Naive thymus-derived CD4-positive, alpha-beta T cell (primary cell): ENCODE measurements around the gene STX7. TPM values are rescaled to one million over a fixed set of nuclear protein-coding genes. Genes with fewer than 3 reads are reported as not detected.
A peak's percentile ranks its signal among the peaks of the same experiment; 100 is the strongest.

Experiments
- ATAC-seq: fragments of 150-1000 bp; cut with Tn5 transposase; 2 replicates; pipeline ENCODE4 v1.10.0; 2021; ENCODE audit warnings: mild to moderate bottlenecking, moderate library complexity
- CTCF ChIA-PET: fragments of 350-600 bp; sonication (Branson Sonifier 250); formaldehyde crosslinking; loops from one replicate; lab custom pipeline; 2021; ENCODE audit warnings: antibody characterized with exemption; lab: Charles Lee
- POLR2A ChIA-PET: fragments of 350-600 bp; sonication (Branson Sonifier 250); formaldehyde crosslinking; loops from one replicate; lab custom pipeline; 2021; ENCODE audit warnings: antibody characterized with exemption, inconsistent platforms; lab: Charles Lee
- DNase-seq, 9 donors: peaks; one replicate each; pipeline versions ENCODE4 v3.0.0 to v3.0.0-alpha.2; 2020 to 2022; ENCODE audit warnings: mixed read lengths in 1 of 9
- H3K27ac ChIP-seq: one replicate; pipeline ENCODE4 v1.7.0; 2013; ENCODE audit warnings: mild to moderate bottlenecking, low read depth, low read length, moderate library complexity
- H3K27me3 ChIP-seq, 2 donors: one replicate each; pipeline ENCODE4 v1.7.0; 2013; ENCODE audit warnings: low read length in 2 of 2, mild to moderate bottlenecking in 2 of 2, moderate library complexity in 2 of 2; ENCODE audit not compliant: control insufficient read depth in 2 of 2, insufficient read depth in 2 of 2
- H3K36me3 ChIP-seq, 3 experiments: 1 replicate in 2 of 3; 2 replicates in 1 of 3; pipeline ENCODE4 v1.7.0; 2013; ENCODE audit warnings: low read length in 3 of 3, mild to moderate bottlenecking in 3 of 3, moderate library complexity in 1 of 3; ENCODE audit not compliant: insufficient read depth in 3 of 3, control insufficient read depth in 2 of 3
- H3K4me1 ChIP-seq, 2 donors: one replicate each; pipeline ENCODE4 v1.7.0; 2013; ENCODE audit warnings: low read length in 2 of 2, mild to moderate bottlenecking in 2 of 2, moderate library complexity in 1 of 2; ENCODE audit not compliant: control insufficient read depth in 2 of 2, insufficient read depth in 2 of 2
- H3K4me3 ChIP-seq: 2 replicates; pipeline ENCODE4 v1.7.0; 2013; ENCODE audit warnings: mild to moderate bottlenecking, low read length
- H3K9me3 ChIP-seq, 3 experiments: 1 replicate in 2 of 3; 2 replicates in 1 of 3; pipeline ENCODE4 v1.7.0; 2013; ENCODE audit warnings: low read length in 3 of 3; ENCODE audit not compliant: control insufficient read depth in 2 of 3
- H3K27ac Mint-ChIP-seq, 9 donors: one replicate each; pipeline ENCODE4 v1.8.0; 2020 to 2022; ENCODE audit warnings: mixed read lengths in 9 of 9, mild to moderate bottlenecking in 8 of 9, moderate library complexity in 5 of 9, inconsistent platforms in 2 of 9
- H3K27me3 Mint-ChIP-seq, 5 donors: one replicate each; pipeline ENCODE4 v1.8.0; 2021 to 2022; ENCODE audit warnings: mixed read lengths in 5 of 5, mild to moderate bottlenecking in 1 of 5
- H3K36me3 Mint-ChIP-seq, 5 donors: one replicate each; pipeline ENCODE4 v1.8.0; 2020 to 2022; ENCODE audit warnings: mixed read lengths in 5 of 5, mild to moderate bottlenecking in 3 of 5, inconsistent platforms in 1 of 5
- H3K4me1 Mint-ChIP-seq, 7 donors: one replicate each; pipeline ENCODE4 v1.8.0; 2020 to 2022; ENCODE audit warnings: mixed read lengths in 7 of 7, mild to moderate bottlenecking in 3 of 7, inconsistent platforms in 1 of 7
- H3K4me3 Mint-ChIP-seq, 10 donors: one replicate each; pipeline ENCODE4 v1.8.0; 2020 to 2022; ENCODE audit warnings: mild to moderate bottlenecking in 10 of 10, mixed read lengths in 10 of 10, moderate library complexity in 6 of 10, inconsistent platforms in 2 of 10
- H3K9me3 Mint-ChIP-seq, 11 donors: one replicate each; pipeline ENCODE4 v1.8.0; 2020 to 2022; ENCODE audit warnings: mixed read lengths in 11 of 11, mild to moderate bottlenecking in 4 of 11, inconsistent platforms in 1 of 11, moderate library complexity in 1 of 11
- intact Hi-C, 2 donors: fragments of 100-400 bp; cut with micrococcal nuclease; formaldehyde crosslinking; loops; one replicate each; pipeline ENCODE4 v1.15.1; 2023
- polyA plus RNA-seq, 2 donors: library from polyadenylated mRNA; unstranded; fragments of 300-500 nt; fragmentation: Illumina TruSeq; gene quantifications; one replicate each; pipeline ENCODE4 v1.2.3, GENCODE V29; 2021
- total RNA-seq, 6 experiments: library from RNA in 5 of 6; stranded (reverse) in 5 of 6; gene quantifications; 1 replicate in 5 of 6; 2 replicates in 1 of 6; pipeline ENCODE4 v1.2.3 and lab custom pipeline; 2021 to 2026

The STX7 gene
- total and polyA plus RNA-seq, 7 experiments from 2014 or later, result 8.6 to 43.3 (median 18.3) TPM

- peaks cover 0 to 19% (median 0%) of the 10 kb centered on the region in 5 donors for H3K27me3 Mint-ChIP-seq
- POLR2A ChIA-PET, result interaction anchor here (1.5 to 1.6 kb wide), 2 partner anchors 286 to 297 kb away, joined by 5 read pairs; partner anchors contain the start of gene SLC18B1
- H3K4me3 ChIP-seq, result no peak overlapping the region
- H3K4me3 Mint-ChIP-seq, result peak overlapping the region; percentile 48 to 95 (median 90)
- intact Hi-C loops, result loop anchor here (2.0 to 5.0 kb wide), 4 partner anchors 27 to 1660 kb away; partner anchors contain the start of gene MED23 (in 1 of the 2)
- H3K36me3 Mint-ChIP-seq, result peaks cover 3 to 18% (median 7%) of the 10 kb centered on the region in 5 donors
- no peaks in the 10 kb centered on the region for H3K27me3 ChIP-seq
- peaks cover 23 to 61% (median 46%) of the 10 kb centered on the region in 7 donors for H3K4me1 Mint-ChIP-seq
- no peaks in the 10 kb centered on the region for H3K9me3 Mint-ChIP-seq
- H3K27ac Mint-ChIP-seq, result peak overlapping the region in 4 of 9 donors; percentile 16 to 81 (median 68)
- peaks cover 0 to 5% (median 0%) of the 10 kb centered on the region in 3 experiments for H3K36me3 ChIP-seq
- no peak for ATAC-seq
- H3K4me1 ChIP-seq, result peaks cover 11 to 14% of the 10 kb centered on the region in 2 donors
- H3K9me3 ChIP-seq, result no peaks in the 10 kb centered on the region
- H3K27ac ChIP-seq, result no peak overlapping the region
- no peak for DNase-seq
- CTCF ChIA-PET, result interaction anchor here (0.6 kb wide), 1 partner anchor 27 kb away, joined by 3 read pairs; no protein-coding TSS in a partner anchor
These were observed 1.1 kb downstream of the STX7 start for GRCh38 chr6:132511831-132512220.

- H3K4me1 ChIP-seq, result peaks cover 11 to 14% of the 10 kb centered on the region in 2 donors
- intact Hi-C loops, result loop anchor here (5.0 kb wide), 2 partner anchors 1461 to 1661 kb away; no protein-coding TSS in a partner anchor
- POLR2A ChIA-PET, result no interaction called here
- CTCF ChIA-PET, result no interaction called here
- H3K27ac Mint-ChIP-seq, result peak overlapping the region in 2 of 9 donors; percentile 2 to 16
- H3K27me3 Mint-ChIP-seq, result peaks cover 0 to 14% (median 0%) of the 10 kb centered on the region in 5 donors
- H3K27me3 ChIP-seq, result no peaks in the 10 kb centered on the region
- peaks cover 0 to 5% (median 0%) of the 10 kb centered on the region in 3 experiments for H3K36me3 ChIP-seq
- H3K4me3 ChIP-seq, result no peak overlapping the region
- H3K9me3 Mint-ChIP-seq, result no peaks in the 10 kb centered on the region
- H3K9me3 ChIP-seq, result no peaks in the 10 kb centered on the region
- peaks cover 3 to 24% (median 9%) of the 10 kb centered on the region in 5 donors for H3K36me3 Mint-ChIP-seq
- H3K4me1 Mint-ChIP-seq, result peaks cover 23 to 66% (median 51%) of the 10 kb centered on the region in 7 donors
- ATAC-seq (no peak), DNase-seq (no peak)
- peak overlapping the region; percentile 18 to 95 (median 90) for H3K4me3 Mint-ChIP-seq
- H3K27ac ChIP-seq, result no peak overlapping the region
These were observed 1.6 kb downstream of the STX7 start for GRCh38 chr6:132511210-132511830.

GRCh38 chr6:132506869-132507808 is 5.8 kb downstream of the STX7 start:
- intact Hi-C loops, result no loop called here

GRCh38 chr6:132506461-132506860 is 6.5 kb downstream of the STX7 start:
- Mint-ChIP-seq H3K27ac (no peak overlapping the region), H3K9me3 (no peaks in the 10 kb centered on the region), H3K4me3 (no peak overlapping the region), H3K36me3 (peaks cover 5 to 35% (median 15%) of the 10 kb centered on the region in 5 donors), H3K27me3 (no peaks in the 10 kb centered on the region), H3K4me1 (peaks cover 14 to 75% (median 55%) of the 10 kb centered on the region in 7 donors)
- ATAC-seq (no peak), DNase-seq (no peak)
- H3K4me1 ChIP-seq, result peaks cover 4 to 11% of the 10 kb centered on the region in 2 donors
- H3K27me3 ChIP-seq, result no peaks in the 10 kb centered on the region
- no peaks in the 10 kb centered on the region for H3K9me3 ChIP-seq
- H3K27ac ChIP-seq, result no peak overlapping the region
- ChIA-PET POLR2A (no interaction called here), CTCF (interaction anchor here (0.6 kb wide), 1 partner anchor 38 kb away, joined by 5 read pairs; no protein-coding TSS in a partner anchor)
- no peak overlapping the region for H3K4me3 ChIP-seq
- intact Hi-C loops, result no loop called here
- peaks cover 0 to 6% (median 0%) of the 10 kb centered on the region in 3 experiments for H3K36me3 ChIP-seq

More at GRCh38 chr6:132506869-132507808, 5.8 kb downstream of the STX7 start:
- Histone ChIP-seq H3K4me3 (no peak overlapping the region), H3K9me3 (no peaks in the 10 kb centered on the region), H3K27ac (no peak overlapping the region), H3K4me1 (peaks cover 10 to 11% of the 10 kb centered on the region in 2 donors), H3K27me3 (no peaks in the 10 kb centered on the region), H3K36me3 (no peaks in the 10 kb centered on the region)
- H3K36me3 Mint-ChIP-seq, result peaks cover 4 to 29% (median 13%) of the 10 kb centered on the region in 5 donors
- ChIA-PET CTCF (no interaction called here), POLR2A (interaction anchor here (0.6 kb wide), 1 partner anchor 10 kb away, joined by 3 read pairs; no protein-coding TSS in a partner anchor)
- H3K27ac Mint-ChIP-seq, result no peak overlapping the region
- no peak overlapping the region for H3K4me3 Mint-ChIP-seq
- peaks cover 16 to 82% (median 59%) of the 10 kb centered on the region in 7 donors for H3K4me1 Mint-ChIP-seq
- H3K9me3 Mint-ChIP-seq, result no peaks in the 10 kb centered on the region
- no peak for ATAC-seq
- no peak for DNase-seq
- H3K27me3 Mint-ChIP-seq, result no peaks in the 10 kb centered on the region

- CTCF ChIA-PET, result no interaction called here
- POLR2A ChIA-PET, result no interaction called here
- intact Hi-C loops, result no loop called here
- no peak overlapping the region for H3K27ac Mint-ChIP-seq
- H3K9me3 ChIP-seq, result no peaks in the 10 kb centered on the region
- H3K27me3 Mint-ChIP-seq, result no peaks in the 10 kb centered on the region
- H3K27me3 ChIP-seq, result no peaks in the 10 kb centered on the region
- no peak for DNase-seq
- H3K4me1 ChIP-seq, result peaks cover 0 to 4% of the 10 kb centered on the region in 2 donors
- peaks cover 12 to 44% (median 22%) of the 10 kb centered on the region in 5 donors for H3K36me3 Mint-ChIP-seq
- peaks cover 0 to 6% (median 0%) of the 10 kb centered on the region in 3 experiments for H3K36me3 ChIP-seq
- H3K4me3 Mint-ChIP-seq, result no peak overlapping the region
- no peak overlapping the region for H3K27ac ChIP-seq
- no peak overlapping the region for H3K4me3 ChIP-seq
- H3K9me3 Mint-ChIP-seq, result no peaks in the 10 kb centered on the region
- no peak for ATAC-seq
- peaks cover 6 to 67% (median 52%) of the 10 kb centered on the region in 7 donors for H3K4me1 Mint-ChIP-seq
These were observed 7.8 kb downstream of the STX7 start for GRCh38 chr6:132505158-132505557.

GRCh38 chr6:132504757-132505156 is 8.2 kb downstream of the STX7 start:
- ATAC-seq, result no peak
- H3K4me1 Mint-ChIP-seq, result peaks cover 8 to 68% (median 54%) of the 10 kb centered on the region in 7 donors
- no peak overlapping the region for H3K27ac ChIP-seq

More at GRCh38 chr6:132504757-132505156, 8.2 kb downstream of the STX7 start:
- ChIA-PET POLR2A (no interaction called here), CTCF (no interaction called here)
- H3K36me3 ChIP-seq, result peaks cover 0 to 6% (median 0%) of the 10 kb centered on the region in 3 experiments
- H3K36me3 Mint-ChIP-seq, result peaks cover 16 to 48% (median 26%) of the 10 kb centered on the region in 5 donors
- intact Hi-C loops, result no loop called here
- no peak overlapping the region for H3K4me3 Mint-ChIP-seq
- H3K27me3 ChIP-seq, result no peaks in the 10 kb centered on the region
- no peak overlapping the region for H3K4me3 ChIP-seq
- no peak for DNase-seq
- H3K4me1 ChIP-seq, result peaks cover 0 to 4% of the 10 kb centered on the region in 2 donors
- H3K27me3 Mint-ChIP-seq, result no peaks in the 10 kb centered on the region
- H3K27ac Mint-ChIP-seq, result peak overlapping the region in 1 of 9 donors; percentile 38
- H3K9me3 ChIP-seq, result no peaks in the 10 kb centered on the region
- H3K9me3 Mint-ChIP-seq, result no peaks in the 10 kb centered on the region
